ENCODE data around the gene UBE2J2. TPM values are rescaled to one million over a fixed set of nuclear protein-coding genes. Genes with fewer than 3 reads are reported as not detected.

Gene UBE2J2
- total and polyA plus RNA-seq, 2 of the 8 experiments (the other 6 are each of a cell fraction or from before 2014, with no cell fraction given), result 33.6 to 67.9 TPM

GRCh38 chr1:1218524-1219200 lies 55.0 kb downstream of the UBE2J2 start (continued):
- TF ChIP-seq RBBP5 (IDR thresholded peaks at IDR 0.05; ENCODE audit: borderline replicate concordance, low read depth, low read length) (no peak), ATF2 (IDR thresholded peaks at IDR 0.05; ENCODE audit: low read length) (no peak), POLR2AphosphoS5 (IDR thresholded peaks at IDR 0.05; ENCODE audit: low read depth, low read length) (no peak), TAF7 (optimal IDR thresholded peaks at IDR 0.05; ENCODE audit: borderline replicate concordance, low read depth, low read length) (no peak), ASH2L (IDR thresholded peaks at IDR 0.05; ENCODE audit: low read length) (no peak)
- TF ChIP-seq, protein P1, sequence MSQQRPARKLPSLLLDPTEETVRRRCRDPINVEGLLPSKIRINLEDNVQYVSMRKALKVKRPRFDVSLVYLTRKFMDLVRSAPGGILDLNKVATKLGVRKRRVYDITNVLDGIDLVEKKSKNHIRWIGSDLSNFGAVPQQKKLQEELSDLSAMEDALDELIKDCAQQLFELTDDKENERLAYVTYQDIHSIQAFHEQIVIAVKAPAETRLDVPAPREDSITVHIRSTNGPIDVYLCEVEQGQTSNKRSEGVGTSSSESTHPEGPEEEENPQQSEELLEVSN (IDR thresholded peaks at IDR 0.05), result no peak

Data from H1 (cell line).